OCI-LY3 (cell line): ENCODE measurements around the gene CELF4.

Source experiments
- H2AFZ ChIP-seq: fragments of 200-600, 300-600 bp; shearing (Covaris generic); 2 replicates; pipeline ENCODE4 v1.6.0; 2014; ENCODE audit warnings: antibody characterized with exemption, low read depth, low read length
- H3K27ac ChIP-seq: fragments of 200-600, 300-600 bp; sonication (generic); 2 replicates; pipeline ENCODE4 v1.5.1; 2014; ENCODE audit warnings: mild to moderate bottlenecking, low read length, moderate library complexity, mixed read lengths
- H3K27me3 ChIP-seq: fragments of 200-600, 300-600 bp; sonication (generic); 2 replicates; pipeline ENCODE4 v1.6.1; 2014; ENCODE audit warnings: low read depth, low read length, mixed read lengths
- H3K36me3 ChIP-seq: fragments of 200-600, 300-600 bp; sonication (generic); replicated peaks from 2 replicates; pipeline ENCODE3; 2014; ENCODE audit warnings: low read depth, low read length, mixed read lengths
- H3K4me1 ChIP-seq: fragments of 300-600, 200-600 bp; sonication (generic); 2 replicates; pipeline ENCODE4 v1.6.1; 2014; ENCODE audit warnings: low read length, mixed read lengths
- H3K4me2 ChIP-seq: fragments of 200-600, 300-600 bp; sonication (generic); 2 replicates; pipeline ENCODE4 v1.6.1; 2014; ENCODE audit warnings: low read length, mixed read lengths
- H3K4me3 ChIP-seq: fragments of 300-600, 200-600 bp; sonication (generic); 2 replicates; pipeline ENCODE4 v1.5.1; 2014; ENCODE audit warnings: antibody characterized with exemption, mild to moderate bottlenecking, low read length, moderate library complexity
- H3K79me2 ChIP-seq: fragments of 300-600, 200-600 bp; shearing (Covaris generic); 2 replicates; pipeline ENCODE4 v1.6.1; 2014; ENCODE audit warnings: mild to moderate bottlenecking, low read length, mixed read lengths
- H3K9ac ChIP-seq: fragments of 300-600, 200-600 bp; shearing (Covaris generic); 2 replicates; pipeline ENCODE4 v1.6.0; 2014; ENCODE audit warnings: mild to moderate bottlenecking, low read length, moderate library complexity
- H3K9me3 ChIP-seq: fragments of 200-600, 300-600 bp; shearing (Covaris generic); 2 replicates; pipeline ENCODE4 v1.6.1; 2014; ENCODE audit warnings: low read length, mixed read lengths; ENCODE audit not compliant: insufficient read depth
- H4K20me1 ChIP-seq: fragments of 200-600, 300-600 bp; sonication (generic); 2 replicates; pipeline ENCODE4 v1.6.1; 2016; ENCODE audit warnings: low read length, mixed read lengths; ENCODE audit not compliant: insufficient read depth
- EZH2phosphoT487 ChIP-seq: fragments of 200-600 bp; shearing (Covaris generic); IDR thresholded peaks from 2 replicates; pipeline ENCODE4 v1.6.1; 2018; ENCODE audit warnings: antibody characterized with exemption, mixed run types, low read depth
- TF ChIP-seq, protein P1 (sequence below): fragments of 200-600, 300-600 bp; sonication (generic); IDR thresholded peaks from 2 replicates; pipeline ENCODE4 v1.5.1; 2014; ENCODE audit warnings: antibody characterized with exemption, low read length, low read depth

The CELF4 gene

GRCh38 chr18:37419866-37420265, 145.7 kb downstream of the CELF4 start:
- no peaks in the 10 kb centered on the region for H3K79me2 ChIP-seq
- H3K36me3 ChIP-seq = no peaks in the 10 kb centered on the region
- H3K9me3 ChIP-seq = no peaks in the 10 kb centered on the region
- no peaks in the 10 kb centered on the region for H4K20me1 ChIP-seq
- no peak overlapping the region for H3K27ac ChIP-seq
- H2AFZ ChIP-seq = no peak overlapping the region
- H3K27me3 ChIP-seq = 0 out of 2 replicates have a peak, but pooled peaks cover 4% of the 10 kb centered on the region
- H3K4me1 ChIP-seq = no peaks in the 10 kb centered on the region
- H3K4me2 ChIP-seq = no peak overlapping the region
- no peak overlapping the region for H3K4me3 ChIP-seq
- H3K9ac ChIP-seq = no peak overlapping the region
- no peak for TF ChIP-seq EZH2phosphoT487
- TF ChIP-seq, protein P1, sequence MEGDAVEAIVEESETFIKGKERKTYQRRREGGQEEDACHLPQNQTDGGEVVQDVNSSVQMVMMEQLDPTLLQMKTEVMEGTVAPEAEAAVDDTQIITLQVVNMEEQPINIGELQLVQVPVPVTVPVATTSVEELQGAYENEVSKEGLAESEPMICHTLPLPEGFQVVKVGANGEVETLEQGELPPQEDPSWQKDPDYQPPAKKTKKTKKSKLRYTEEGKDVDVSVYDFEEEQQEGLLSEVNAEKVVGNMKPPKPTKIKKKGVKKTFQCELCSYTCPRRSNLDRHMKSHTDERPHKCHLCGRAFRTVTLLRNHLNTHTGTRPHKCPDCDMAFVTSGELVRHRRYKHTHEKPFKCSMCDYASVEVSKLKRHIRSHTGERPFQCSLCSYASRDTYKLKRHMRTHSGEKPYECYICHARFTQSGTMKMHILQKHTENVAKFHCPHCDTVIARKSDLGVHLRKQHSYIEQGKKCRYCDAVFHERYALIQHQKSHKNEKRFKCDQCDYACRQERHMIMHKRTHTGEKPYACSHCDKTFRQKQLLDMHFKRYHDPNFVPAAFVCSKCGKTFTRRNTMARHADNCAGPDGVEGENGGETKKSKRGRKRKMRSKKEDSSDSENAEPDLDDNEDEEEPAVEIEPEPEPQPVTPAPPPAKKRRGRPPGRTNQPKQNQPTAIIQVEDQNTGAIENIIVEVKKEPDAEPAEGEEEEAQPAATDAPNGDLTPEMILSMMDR = no peak

GRCh38 chr18:37419315-37419714, 146.3 kb downstream of the CELF4 start:
- H2AFZ ChIP-seq = no peak overlapping the region
- H3K4me1 ChIP-seq = no peaks in the 10 kb centered on the region
- no peaks in the 10 kb centered on the region for H3K36me3 ChIP-seq
- 0 out of 2 replicates have a peak, but pooled peaks cover 4% of the 10 kb centered on the region for H3K27me3 ChIP-seq
- H3K79me2 ChIP-seq = no peaks in the 10 kb centered on the region
- no peaks in the 10 kb centered on the region for H4K20me1 ChIP-seq
- H3K27ac ChIP-seq = no peak overlapping the region
- H3K9me3 ChIP-seq = no peaks in the 10 kb centered on the region
- TF ChIP-seq, protein P1 = no peak
- no peak for TF ChIP-seq EZH2phosphoT487
- no peak overlapping the region for H3K4me2 ChIP-seq
- no peak overlapping the region for H3K9ac ChIP-seq
- no peak overlapping the region for H3K4me3 ChIP-seq

GRCh38 chr18:37414816-37415215, 150.8 kb downstream of the CELF4 start:
- Histone ChIP-seq H3K4me2 (no peak overlapping the region), H3K9me3 (no peaks in the 10 kb centered on the region), H3K4me1 (no peaks in the 10 kb centered on the region), H3K27me3 (0 out of 2 replicates have a peak, but pooled peaks cover 4% of the 10 kb centered on the region), H2AFZ (no peak overlapping the region), H3K9ac (no peak overlapping the region), H3K79me2 (no peaks in the 10 kb centered on the region), H4K20me1 (no peaks in the 10 kb centered on the region), H3K4me3 (no peak overlapping the region), H3K27ac (no peak overlapping the region), H3K36me3 (no peaks in the 10 kb centered on the region)
- no peak for TF ChIP-seq EZH2phosphoT487
- TF ChIP-seq, protein P1 = no peak

DNA sequence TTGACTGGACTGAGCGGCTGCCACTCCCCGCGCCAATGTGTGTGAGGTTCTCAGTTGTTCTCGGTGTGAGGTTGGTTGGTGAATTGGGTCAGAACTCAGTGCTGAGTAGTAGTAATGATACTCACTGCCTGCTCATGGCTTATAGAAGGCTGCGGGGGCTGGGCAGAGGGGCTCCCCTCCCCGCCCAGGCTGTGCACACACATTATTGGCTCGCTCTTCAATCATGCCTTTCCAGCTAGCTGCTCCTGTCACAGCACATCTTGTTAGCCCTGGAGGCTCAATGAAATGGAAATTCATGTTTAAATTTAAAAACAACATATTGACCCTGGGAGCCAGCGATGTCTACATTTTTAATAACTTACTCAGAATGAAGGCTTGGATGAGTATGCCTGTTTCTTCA, 152.8 kb downstream of the CELF4 start:
- Histone ChIP-seq H3K27ac (no peak overlapping the region), H3K9me3 (no peaks in the 10 kb centered on the region), H3K4me2 (no peak overlapping the region), H3K27me3 (0 out of 2 replicates have a peak, but pooled peaks cover 4% of the 10 kb centered on the region), H2AFZ (no peak overlapping the region), H3K4me1 (no peaks in the 10 kb centered on the region), H3K9ac (no peak overlapping the region), H3K36me3 (no peaks in the 10 kb centered on the region), H4K20me1 (no peaks in the 10 kb centered on the region), H3K4me3 (no peak overlapping the region), H3K79me2 (no peaks in the 10 kb centered on the region)
- no peak for TF ChIP-seq EZH2phosphoT487
- TF ChIP-seq, protein P1 = no peak
